Tibial nerve (tissue), 4 donors: ENCODE data around the gene ATP5MK.

ENCODE experiments used
- CTCF ChIP-seq, 5 experiments: fragments of 200-600 bp in 3 of 5; fragments of 450-650 bp in 2 of 5; sonication (generic) in 3 of 5; IDR thresholded peaks; one replicate each; pipeline ENCODE4 v1.5.1; 2016 to 2019; ENCODE audit warnings: antibody characterized with exemption in 5 of 5, mild to moderate bottlenecking in 3 of 5, moderate library complexity in 2 of 5
- EP300 ChIP-seq, 2 donors: sonication (generic); formaldehyde crosslinking; IDR thresholded peaks; one replicate each; pipeline ENCODE4 v1.6.1; 2017; ENCODE audit warnings: antibody characterized with exemption in 2 of 2, mild to moderate bottlenecking in 1 of 2
- POLR2A ChIP-seq, 2 donors: fragments of 450-650 bp; IDR thresholded peaks; one replicate each; pipeline ENCODE4 v1.6.1; 2017; ENCODE audit warnings: antibody characterized with exemption in 2 of 2, mild to moderate bottlenecking in 2 of 2, moderate library complexity in 2 of 2

- TF ChIP-seq CTCF (IDR thresholded peaks at IDR 0.05) (no peak), POLR2A (IDR thresholded peaks at IDR 0.05) (no peak), EP300 (IDR thresholded peaks at IDR 0.05) (no peak)
These were observed 45.3 kb upstream of the ATP5MK start for GRCh38 chr10:103441611-103442010.
